ENCODE results near the gene OSBPL2.
A peak's percentile ranks its signal among the peaks of the same experiment; 100 is the strongest.

OSBPL2 gene

GRCh38 chr20:62287129-62287528, 48.8 kb downstream of the OSBPL2 start:
- DNase-seq, result no peak

GRCh38 chr20:62287759-62288534, 49.6 kb downstream of the OSBPL2 start:
- DNase-seq, result no peak

- DNase-seq, result no peak
Measured at GRCh38 chr20:62288535-62289105, 50.3 kb downstream of the OSBPL2 start.

GRCh38 chr20:62289131-62289530, 50.8 kb downstream of the OSBPL2 start:
- no peak for DNase-seq

DNA sequence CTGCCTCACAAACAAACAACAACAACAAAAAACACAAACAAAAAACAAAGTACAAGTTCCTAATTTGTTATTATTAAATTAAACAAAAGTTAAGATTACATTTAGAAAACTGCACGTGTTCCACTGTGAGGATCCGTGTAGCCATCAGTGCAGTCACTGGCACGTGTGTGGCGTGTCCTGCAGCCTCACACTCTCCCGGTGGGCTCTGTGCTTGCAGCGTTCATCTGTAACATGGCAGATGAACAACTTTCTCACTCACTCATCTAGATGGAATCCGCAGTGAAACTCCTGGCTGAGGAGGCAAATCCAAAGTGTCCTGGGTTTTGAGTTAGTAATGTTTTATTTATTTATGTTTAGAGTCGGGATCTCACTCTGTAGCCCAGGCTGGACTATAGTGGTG, 51.6 kb downstream of the OSBPL2 start:
- no peak for DNase-seq

GRCh38 chr20:62291251-62292066, 53.1 kb downstream of the OSBPL2 start:
- DNase-seq, result no peak

DNA sequence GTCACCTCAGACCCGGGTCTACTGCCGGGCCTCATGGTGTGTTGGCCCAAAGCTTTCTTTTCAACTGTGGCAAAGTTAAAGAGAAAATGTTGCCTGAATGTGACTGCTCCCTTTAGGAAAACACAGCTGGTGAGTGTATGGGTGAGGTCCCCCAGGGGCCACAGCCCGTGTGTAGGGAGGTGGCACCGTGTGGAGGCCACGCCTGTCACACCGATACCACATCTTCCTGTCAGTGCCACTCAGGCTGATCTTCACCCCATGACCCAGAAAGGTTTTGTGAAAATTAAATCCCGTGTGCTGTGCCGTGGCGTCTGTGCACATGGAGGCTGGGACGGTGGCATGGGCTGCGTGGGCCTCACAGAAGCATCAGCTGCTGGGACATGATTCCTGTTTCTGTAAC, 53.8 kb downstream of the OSBPL2 start:
- DNase-seq, result no peak

DNA sequence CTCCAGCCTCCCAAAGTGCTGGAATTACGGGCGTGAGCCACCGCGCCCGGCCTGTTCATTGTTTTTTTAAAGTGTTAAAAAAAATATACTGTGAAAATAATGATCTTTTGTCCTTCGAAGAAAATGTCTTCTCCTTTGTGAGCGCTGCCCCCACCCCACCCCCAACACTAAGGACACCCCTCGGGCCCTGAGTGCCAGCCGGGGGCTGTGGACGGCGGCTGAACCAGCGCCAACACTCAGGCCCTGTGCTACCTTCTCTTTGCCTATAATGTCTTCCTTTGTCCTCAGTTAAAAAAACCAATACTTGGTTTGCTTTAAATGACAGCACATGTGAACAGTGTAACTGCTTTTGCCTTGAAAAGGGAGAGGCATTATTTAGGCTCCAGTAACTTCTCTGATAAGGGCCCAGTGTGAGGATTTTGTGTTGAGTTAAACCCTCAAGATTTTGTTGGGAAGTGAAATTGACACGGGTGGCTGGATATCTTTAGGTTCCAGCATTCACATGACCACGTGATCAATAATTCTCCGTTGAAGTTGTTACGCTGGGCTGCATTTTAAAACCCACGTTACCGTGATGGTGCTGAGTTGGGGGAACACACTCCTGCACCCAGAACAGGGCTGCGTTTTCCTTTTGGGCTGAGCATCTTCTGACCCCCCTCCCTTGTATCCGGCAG, 54.9 kb downstream of the OSBPL2 start:
- no peak for DNase-seq

DNA sequence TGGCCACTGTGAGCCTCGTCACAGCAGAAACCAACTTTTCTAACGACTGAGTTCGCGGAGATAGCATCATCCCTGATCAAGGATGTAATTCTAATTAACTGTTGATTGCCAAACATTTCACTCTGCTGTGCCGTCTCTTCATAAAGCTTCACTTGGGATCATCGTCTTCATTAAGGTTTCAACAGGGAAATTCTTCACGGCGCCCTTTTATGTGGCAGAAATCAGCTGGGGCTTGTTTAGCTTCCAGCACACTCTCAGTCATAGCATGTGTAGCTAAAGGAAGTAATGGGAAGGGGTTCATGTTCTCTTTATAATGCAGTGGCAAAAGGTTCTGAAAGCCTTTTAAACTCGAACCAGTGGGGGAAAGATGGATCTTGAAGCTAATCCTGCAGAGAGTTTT, 55.6 kb downstream of the OSBPL2 start:
- no peak for DNase-seq

DNA sequence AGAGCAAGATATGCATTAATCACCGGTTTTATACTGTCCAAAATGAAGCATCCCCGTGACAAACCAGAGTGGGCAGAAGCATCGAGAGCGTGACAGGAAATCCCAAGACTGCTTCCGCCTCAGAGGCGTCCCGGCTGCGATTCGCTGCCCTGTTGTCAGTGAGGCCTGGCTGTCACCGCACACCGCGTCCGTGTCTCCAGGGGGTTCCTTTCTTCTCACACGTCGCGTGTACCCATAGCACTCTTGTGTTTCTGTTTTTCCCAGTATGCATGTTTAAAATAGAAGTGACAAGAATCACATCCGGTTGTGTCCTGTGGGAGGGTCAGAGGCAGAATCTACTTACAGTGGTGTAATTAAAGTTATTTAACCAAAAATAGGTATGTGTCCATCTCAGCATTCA, 56.2 kb downstream of the OSBPL2 start:
- no peak for DNase-seq

DNA sequence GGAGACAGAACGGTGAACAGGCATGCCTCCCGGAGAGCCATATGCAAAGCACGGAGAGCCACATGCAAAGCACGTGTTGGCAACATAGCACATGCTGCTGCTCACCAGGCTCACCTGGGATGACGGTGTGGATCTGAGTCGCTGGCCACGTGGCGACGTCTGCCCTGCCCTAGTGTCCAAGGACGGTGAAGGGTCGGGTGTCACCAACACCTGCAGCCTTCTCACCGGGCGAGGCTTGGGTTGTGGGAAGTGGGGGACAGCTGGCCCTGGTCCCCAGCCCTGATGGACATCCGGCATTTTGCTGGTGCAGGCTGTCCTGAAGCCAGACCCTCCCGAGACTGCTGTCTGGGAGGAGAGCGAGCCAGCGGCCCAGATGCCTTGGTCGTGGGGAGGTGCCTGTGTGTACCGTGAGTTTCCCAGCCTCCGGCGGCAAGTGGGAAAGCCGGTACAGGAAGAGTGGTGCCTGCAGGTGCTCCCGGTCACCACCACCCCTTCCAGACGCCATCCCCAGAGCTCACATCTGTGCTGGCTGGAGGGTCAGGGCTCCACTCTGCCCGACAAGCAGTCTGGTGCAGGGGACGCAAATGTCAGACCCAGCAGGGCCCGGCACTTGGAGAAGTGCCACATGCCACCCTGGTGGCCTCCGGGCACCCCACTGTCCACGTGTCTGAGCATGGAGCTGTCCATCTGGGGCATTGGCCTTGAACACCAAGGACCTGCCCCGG, 58.6 kb downstream of the OSBPL2 start:
- DNase-seq, result no peak

GRCh38 chr20:62297449-62298227, 59.3 kb downstream of the OSBPL2 start:
- no peak for DNase-seq

- DNase-seq, result no peak
Measured at GRCh38 chr20:62298577-62299249, 60.4 kb downstream of the OSBPL2 start.

DNA sequence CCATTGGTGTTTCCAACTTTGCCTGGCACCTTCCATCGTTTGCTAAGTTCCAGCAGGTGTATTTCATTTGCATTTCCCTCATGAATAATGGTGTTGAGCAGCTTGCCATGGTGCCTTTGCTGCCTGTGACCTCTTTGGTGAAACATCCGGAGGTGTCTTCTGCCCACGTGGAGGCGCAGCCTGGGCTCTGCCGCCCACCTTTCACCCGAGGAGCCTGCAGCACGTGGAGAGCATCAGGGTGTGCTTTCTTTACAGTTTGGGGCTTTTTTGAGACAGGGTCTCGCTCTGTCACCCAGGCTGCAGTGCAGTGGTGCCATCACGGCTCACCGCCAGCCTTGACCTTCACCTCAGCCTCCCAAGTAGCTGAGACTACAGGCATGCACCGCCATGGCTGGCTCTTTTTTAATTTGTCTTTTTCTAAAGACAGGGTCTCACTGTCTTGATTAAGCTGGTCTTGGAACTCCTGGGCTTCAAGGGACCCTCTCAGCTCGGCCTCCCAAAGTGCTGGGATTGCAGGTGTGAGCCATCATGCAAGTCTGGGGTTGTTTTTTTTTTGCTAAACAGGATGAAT, 61.4 kb downstream of the OSBPL2 start:
- no peak for DNase-seq

GRCh38 chr20:62300319-62300718, 62.0 kb downstream of the OSBPL2 start:
- DNase-seq, result no peak

DNA sequence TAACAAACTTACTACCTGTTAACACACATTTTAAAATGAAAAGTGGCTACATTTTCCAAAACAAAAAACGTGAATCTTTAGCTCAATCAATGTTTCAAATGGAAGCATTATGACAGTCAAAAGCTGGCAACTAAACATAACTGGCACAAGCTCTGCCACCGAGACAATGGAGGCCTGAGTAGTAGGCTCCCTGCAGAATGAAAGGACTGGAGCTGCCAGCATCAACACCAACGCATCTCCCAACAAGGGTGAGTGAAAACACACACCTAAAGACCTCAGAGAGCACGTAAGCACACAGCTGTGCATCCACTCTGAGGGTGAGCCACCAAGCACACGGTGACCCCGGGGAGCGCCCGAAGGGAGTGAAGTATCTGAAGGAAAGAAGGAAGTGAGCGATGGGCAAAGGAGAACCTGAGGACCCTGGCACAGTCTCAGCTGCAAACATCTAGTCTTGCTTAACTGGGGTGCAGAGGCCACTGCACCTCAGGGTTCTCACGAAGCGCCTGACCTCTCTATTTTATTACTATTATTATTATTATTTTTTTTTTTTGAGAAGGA, 62.9 kb downstream of the OSBPL2 start:
- no peak for DNase-seq

DNA sequence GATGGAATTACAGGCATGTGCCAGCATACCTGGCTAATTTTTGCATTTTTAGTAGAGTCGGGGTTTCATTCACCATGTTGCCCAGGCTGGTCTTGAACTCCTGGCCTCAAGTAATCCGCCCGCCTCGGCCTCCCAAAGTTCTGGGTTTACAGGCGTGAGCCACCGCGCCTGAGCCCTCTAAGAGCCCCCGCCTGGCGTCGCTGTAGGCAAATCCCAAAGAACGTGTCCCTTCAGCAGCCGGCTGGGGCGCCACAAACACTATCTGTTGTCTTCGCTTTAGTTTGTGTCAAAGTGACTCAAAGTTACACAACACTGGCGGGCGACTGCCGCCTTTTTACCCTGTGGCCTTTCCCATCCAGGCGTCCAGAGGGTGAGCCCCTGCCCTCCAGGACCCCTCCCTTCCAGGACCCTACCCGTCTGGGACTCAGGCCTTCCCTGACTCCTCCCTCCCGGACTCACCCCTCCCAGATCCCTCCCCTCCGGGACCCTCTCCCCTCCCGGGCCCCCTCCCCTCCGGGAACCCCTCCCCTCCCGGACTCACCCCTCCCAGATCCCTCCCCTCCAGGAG, 63.5 kb downstream of the OSBPL2 start:
- DNase-seq, result peak; percentile 90

DNA sequence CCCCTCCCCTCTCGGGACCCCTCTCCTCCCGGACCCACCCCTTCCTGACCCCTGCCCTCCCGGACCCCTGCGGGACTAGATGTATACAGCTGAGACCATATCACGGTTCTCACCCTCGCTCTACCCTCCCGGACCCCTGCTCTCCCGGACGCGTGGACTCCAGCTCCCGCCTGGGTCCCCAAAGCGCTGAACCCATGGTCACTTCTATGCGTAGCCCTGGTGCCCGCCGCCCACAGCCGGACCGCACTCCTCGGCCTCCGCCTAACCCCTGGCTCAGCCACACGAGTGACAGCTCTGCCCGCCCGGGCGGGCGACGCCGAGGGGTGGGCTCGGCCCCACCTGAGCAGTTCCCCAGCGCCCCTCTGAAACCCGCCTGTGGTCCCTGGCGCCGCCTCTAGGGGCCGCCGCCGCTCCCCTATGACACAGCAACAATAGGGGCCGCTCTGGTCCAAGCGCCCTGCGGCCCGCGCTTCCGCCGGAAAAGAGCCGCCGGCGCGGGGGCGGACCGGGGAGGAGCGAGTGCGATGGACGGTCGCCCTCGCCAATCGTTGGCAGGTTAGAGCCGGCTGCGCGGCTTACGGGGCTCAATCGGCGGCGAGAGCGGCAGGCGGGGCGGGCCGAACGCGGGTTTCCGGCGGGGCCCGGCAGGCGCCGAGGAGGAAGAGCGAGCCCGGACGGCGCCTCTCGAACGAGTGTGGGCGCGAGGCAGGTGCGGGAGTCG, 64.2 kb downstream of the OSBPL2 start, which contains the start of gene ADRM1:
ADRM1 (plus strand) TSS at position 657 of the 721 bp plus-strand sequence. CDS start 572 bp downstream, outside the sequence.
- peak; percentile 98 for DNase-seq

GRCh38 chr20:62303062-62303339, 64.7 kb downstream of the OSBPL2 start:
- no peak for DNase-seq
